Astrocyte of the spinal cord (primary cell): ENCODE data around the gene RBM6.

Source experiments
- DNase-seq: peaks from one replicate; pipeline ENCODE4 v3.0.0; 2011; ENCODE audit warnings: low read depth, low spot score
- H3K4me3 ChIP-seq: 2 replicates; pipeline ENCODE4 v1.5.1; 2011; ENCODE audit warnings: low read depth, mild to moderate bottlenecking, low read length, moderate library complexity
- CTCF ChIP-seq: IDR thresholded peaks from 2 replicates; pipeline ENCODE4 v1.5.1; 2012; ENCODE audit warnings: low read depth, mild to moderate bottlenecking, low read length, inconsistent platforms
- in situ Hi-C: cut with HindIII; loops from 2 replicates; pipeline ENCODE4 v1.10.0; 2017; ENCODE audit warnings: low sequenced_read_pairs

The RBM6 gene

DNA sequence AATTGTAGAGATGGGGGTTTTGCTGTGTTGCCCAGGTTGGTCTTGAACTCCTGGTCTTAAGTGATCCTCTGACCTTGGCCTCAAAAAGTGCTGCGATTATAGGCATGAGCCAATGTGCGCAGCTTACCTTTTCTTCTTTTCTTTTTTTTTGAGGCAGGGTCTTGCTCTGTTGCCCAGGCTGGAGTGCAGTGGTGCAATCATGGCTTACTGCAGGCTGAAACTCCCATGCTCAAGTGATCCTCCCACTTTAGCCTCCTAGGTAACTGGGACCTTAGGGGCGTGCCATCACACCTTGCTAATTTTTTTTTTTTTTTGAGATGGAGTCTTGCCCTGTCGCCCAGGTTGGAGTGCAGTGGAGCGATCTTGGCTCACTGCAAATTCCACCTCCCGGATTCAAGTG is 13.0 kb downstream of the RBM6 start:
- TF ChIP-seq CTCF: no peak
- DNase-seq: no peak
- no peak overlapping the region for H3K4me3 ChIP-seq
- in situ Hi-C loops: no loop called here

DNA sequence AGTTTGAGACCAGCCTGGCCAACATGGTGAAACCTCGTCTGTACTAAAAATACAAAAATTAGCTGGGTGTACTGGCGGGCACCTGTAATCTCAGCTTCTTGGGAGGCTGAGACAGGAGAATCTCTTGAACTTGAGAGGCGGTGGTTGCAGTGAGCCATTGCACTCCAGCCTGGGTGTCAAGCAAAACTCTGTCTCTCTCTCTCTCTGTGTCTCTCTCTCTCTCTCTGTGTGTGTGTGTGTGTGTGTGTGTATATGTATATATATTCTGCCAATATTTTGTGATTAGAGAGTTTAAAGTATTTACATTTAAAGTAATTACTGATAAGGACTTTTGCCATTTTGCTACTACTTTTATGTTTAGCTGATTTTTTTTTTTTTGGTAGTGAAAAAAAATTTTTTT is 15.7 kb downstream of the RBM6 start:
- no peak for DNase-seq
- TF ChIP-seq CTCF: no peak
- H3K4me3 ChIP-seq: no peak overlapping the region
- in situ Hi-C loops: no loop called here

GRCh38 chr3:49966233-49966942 is 26.4 kb downstream of the RBM6 start:
- no peak for DNase-seq
- no peak for TF ChIP-seq CTCF
- H3K4me3 ChIP-seq: no peak overlapping the region
- in situ Hi-C loops: no loop called here

DNA sequence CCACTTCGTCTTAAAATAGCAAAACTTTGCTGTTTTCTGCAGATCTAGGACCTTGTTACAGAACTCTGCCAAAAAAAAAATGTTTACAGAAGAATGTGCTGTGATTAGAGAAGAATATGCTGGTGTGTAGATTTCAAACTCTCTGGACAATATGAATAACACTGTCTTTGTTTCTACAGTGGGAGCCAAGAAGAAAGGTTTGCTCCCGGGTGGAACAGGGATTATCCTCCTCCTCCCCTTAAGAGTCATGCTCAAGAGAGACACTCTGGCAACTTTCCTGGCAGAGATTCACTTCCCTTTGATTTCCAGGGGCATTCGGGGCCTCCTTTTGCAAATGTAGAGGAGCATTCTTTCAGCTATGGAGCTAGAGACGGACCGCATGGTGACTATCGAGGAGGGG is 27.3 kb downstream of the RBM6 start:
- no peak overlapping the region for H3K4me3 ChIP-seq
- no peak for DNase-seq
- in situ Hi-C loops: no loop called here

DNA sequence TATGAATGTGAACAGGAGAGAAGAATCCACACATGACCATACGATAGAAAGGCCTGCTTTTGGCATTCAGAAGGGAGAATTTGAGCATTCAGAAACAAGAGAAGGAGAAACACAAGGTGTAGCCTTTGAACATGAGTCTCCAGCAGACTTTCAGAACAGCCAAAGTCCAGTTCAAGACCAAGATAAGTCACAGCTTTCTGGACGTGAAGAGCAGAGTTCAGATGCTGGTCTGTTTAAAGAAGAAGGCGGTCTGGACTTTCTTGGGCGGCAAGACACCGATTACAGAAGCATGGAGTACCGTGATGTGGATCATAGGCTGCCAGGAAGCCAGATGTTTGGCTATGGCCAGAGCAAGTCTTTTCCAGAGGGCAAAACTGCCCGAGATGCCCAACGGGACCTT is 28.4 kb downstream of the RBM6 start:
- no peak for DNase-seq
- no peak for TF ChIP-seq CTCF
- in situ Hi-C loops: no loop called here
- H3K4me3 ChIP-seq: no peak overlapping the region

More for the DNA sequence above, 27.3 kb downstream of the RBM6 start:
- no peak for TF ChIP-seq CTCF

DNA sequence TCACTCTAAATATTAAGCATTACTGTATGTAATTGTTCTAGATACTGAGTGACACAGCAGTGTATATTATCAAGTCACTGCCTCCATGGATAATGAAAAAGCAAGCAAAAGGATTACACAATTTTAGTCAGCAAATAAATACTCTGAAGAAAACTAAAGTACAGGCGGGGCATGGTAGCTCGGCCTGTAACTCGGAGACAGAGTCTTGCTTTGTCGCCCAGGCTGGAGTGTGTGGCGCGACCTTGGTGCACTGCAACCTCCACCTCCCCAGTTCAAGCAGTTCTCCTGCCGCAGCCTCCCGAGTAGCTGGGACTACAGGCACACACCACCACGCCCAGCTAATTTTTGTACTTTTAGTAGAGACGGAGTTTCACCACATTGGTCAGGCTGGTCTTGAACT is 32.7 kb downstream of the RBM6 start:
- no peak for TF ChIP-seq CTCF
- in situ Hi-C loops: no loop called here
- no peak for DNase-seq
- H3K4me3 ChIP-seq: no peak overlapping the region
